Measurements from ENCODE around the gene GLG1.

Gene GLG1

DNA sequence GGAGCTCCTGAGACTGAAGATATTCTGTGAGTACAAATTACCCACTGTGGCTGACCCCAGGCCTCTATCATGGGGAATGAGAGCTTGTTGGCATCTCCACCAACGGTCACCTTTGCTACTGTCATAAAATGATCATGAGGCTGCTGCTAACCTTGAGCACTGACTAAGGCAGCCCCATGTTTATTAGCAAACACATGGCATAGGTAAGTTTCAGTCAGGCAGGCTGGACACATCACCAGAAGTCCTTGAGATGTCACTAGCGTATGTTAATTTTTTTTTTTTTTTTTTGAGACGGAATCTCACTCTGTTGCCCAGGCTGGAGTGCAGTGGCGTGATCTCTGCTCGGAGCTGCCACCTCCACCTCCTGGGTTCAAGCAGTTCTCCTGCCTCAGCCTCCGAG lies 1.5 kb upstream of the GLG1 start:
- DNase-seq = no peak

- peak; percentile 61 for DNase-seq
These were observed 1.0 kb upstream of the GLG1 start for GRCh38 chr16:74607962-74608356.

- no peak for DNase-seq
These were observed 522 bp upstream of the GLG1 start for GRCh38 chr16:74607310-74607961.

DNA sequence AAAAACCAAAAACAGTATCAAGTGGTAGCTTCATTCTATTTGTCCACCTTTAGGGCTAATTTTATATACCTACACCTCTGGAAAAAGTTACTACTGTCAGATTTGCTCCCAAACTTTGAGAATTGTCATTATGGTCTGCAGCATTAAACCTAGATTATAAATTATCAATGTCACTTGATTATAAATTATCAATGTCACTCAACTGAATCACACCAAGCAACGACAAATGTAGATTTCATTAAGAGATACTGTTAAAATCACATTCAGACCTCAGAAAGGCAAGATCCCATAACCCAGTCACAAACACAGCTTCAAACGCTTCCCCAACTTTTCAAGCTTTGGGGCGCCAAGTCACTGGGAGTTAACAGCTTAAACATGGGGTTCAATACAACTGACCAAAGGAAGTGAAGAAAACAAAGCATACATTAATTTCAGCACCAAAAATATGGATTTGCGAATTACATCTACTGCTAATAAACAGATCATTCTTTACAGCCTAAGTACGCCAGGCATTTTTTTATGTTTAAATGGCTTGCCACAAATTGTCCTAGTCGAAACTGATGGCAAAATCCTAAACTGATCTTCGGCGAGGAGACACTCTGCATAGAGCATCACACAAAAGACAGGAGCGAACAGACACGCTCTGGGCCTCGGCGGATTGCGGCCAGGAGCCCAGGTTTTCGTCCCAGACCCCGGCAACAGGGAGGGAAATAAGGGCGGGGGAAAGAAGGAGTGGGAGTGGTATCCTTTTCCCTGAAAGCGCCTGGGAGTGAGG lies 981 bp downstream of the GLG1 start:
- peak; percentile 11 for DNase-seq

DNA sequence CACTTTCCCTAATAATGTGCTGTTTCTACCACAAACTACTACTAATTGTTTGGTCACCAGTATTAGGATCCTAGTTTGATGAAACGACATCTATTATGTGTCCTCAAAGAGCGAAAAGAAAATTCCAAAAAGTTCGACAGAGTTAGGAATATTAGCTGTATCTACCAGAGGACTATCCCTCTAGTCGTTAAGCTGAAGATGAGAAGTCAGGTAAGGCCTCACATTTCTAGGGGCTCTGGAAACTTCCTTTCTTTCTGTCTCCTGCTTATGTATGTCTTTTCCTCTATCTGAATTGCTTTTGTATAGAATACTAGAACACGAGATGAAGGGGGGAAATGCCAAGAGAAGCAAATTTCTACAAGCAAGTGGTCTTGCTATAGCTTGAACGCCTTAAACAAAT lies 1.6 kb downstream of the GLG1 start:
- no peak for DNase-seq

DNA sequence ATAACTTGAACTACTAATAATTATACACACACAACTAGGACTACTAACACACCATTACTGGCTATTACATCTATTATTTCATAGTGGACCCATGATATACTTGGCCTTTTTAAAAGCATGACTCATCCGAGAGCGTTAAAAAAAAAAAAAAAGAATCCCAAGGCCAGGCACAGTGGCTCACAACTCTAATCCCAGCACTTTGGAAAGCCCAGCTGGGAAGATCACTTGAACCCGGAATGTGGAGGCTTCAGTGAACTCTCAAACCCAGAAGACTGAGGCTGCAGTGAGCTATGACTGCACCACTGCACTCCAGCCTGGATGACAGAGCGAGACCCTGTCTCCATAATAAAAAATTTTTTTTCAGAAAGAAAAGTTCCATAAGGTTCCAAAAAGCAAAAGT lies 3.1 kb downstream of the GLG1 start:
- DNase-seq = peak; percentile 46

- no peak for DNase-seq
These were observed 5.6 kb downstream of the GLG1 start for GRCh38 chr16:74601126-74601871.

DNA sequence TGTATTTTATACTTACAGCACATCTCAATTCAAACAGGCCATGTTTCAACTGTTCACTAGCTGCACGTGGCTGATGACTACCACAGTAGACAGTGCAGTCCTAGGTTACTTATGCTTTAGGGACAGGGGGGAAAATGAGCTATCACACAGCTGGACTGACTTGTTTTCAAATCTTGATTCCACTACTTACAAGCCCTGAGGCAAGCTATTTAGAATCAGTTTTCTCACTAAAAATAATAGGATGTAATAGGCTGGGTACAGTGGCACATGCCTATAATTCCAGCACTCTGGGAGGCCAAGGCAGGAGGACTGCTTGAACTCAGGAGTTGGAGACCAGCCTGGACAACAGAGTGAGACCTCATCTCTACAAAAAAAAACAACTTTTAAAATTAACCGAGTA lies 10.3 kb downstream of the GLG1 start:
- DNase-seq = no peak

DNA sequence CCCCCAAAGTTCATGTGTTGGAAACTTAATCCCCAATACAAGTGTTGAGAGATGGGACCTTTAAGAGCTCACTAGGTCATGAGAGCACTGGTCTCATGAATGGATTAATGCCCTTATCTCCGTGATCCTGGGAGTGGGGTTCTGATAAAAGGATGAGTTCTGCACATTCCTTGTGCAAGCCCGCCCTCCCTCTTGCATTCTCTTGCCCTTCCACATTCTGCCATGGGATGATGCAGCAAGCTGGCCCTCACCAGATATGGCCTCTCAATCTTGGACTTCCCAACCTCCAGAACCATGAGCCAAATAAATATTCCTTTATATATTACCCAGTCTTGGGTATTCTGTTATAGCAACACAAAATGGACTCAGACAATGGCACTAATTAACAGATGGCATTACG lies 14.1 kb downstream of the GLG1 start:
- DNase-seq = no peak

DNA sequence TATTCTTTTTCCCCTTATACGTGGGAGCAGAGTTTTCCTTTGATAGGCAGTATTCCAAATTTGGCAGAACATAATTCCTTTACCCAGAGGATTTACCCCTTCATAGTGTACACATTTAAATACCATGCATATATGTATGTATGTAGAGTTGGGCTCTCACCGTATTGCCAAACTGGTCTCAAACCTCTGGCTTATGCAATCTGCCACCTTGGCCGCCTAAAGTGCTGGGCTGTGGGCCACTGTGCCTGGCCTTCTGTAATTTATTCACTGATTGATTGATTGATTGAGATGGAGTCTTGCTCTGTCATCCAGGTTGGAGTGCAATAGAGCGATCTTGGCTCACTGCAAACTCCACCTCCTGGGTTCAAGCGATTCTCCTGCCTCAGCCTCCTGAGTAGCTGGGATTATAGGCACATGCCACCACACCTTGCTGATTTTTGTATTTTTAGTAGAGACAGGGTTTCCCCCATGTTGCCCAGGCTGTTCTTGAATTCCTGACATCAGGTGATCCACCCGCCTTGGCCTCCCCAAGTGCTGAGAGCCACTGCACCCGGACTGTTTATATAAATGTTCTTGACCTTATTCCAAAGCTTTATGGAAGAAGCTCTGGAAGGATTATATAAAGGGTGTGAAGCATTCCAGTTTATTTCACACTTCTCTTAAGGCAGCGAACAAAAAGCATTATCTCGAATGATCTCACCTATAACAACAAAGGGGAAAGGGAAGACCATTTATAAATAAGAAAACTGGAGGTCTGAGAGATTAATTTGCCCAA lies 14.9 kb downstream of the GLG1 start:
- no peak for DNase-seq

DNA sequence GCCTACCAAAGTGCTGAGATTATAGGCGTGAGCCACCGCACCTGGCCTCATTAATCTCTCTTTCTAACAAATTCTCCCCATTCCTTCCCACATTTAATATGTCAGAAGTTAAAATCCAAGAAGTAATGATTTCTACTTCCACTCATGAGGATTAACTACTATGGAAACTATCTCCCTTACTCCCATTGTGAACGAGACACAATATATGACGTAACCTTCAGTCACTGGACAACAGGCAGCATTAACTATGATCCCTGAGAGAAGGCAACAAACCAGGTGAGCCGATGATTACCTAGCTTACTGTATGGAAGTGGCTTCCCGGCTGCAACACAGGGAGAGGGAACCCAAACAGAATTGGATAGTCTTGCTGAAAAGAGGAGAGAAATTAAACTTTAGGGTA lies 20.0 kb downstream of the GLG1 start:
- DNase-seq = no peak

- DNase-seq = no peak
These were observed 21.0 kb downstream of the GLG1 start for GRCh38 chr16:74585846-74586443.

- DNase-seq = no peak
These were observed 22.8 kb downstream of the GLG1 start for GRCh38 chr16:74583926-74584666.

DNA sequence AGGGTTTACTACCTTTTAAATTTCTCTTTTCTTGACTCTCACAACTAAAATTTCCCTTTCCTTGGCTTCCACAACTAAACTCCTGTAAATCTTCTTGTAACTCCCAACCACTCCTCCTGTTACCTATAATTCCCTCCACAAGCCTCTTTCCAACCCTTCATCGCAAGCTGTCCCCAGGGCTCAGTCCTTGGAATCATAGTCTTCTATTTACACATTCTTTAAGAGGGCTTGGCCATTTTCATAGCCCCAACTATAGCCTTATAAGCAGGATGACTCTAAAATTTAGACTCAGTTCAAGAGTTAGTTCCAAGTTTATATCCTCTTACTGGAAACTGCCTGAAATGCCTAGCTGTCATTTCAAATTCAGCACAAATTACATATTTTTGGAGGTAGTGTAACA lies 23.9 kb downstream of the GLG1 start:
- no peak for DNase-seq

DNA sequence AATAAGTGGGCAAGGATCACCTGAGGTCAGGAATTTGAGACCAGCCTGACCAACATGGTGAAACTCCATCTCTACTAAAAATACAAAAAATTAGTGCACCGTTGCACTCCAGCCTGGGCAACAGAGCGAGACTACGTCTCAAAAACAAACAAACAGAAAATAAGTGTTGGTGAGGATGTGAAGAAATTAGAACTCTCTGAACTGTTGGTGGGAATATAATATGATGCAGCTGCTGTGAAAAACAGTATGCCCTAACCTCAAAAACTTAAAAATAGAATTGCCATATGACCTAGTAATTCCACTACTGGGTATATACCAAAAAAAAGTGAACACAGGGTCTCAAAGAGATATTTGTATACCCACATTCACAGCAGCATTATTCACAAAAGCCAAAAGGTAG lies 26.1 kb downstream of the GLG1 start:
- DNase-seq = no peak

DNA sequence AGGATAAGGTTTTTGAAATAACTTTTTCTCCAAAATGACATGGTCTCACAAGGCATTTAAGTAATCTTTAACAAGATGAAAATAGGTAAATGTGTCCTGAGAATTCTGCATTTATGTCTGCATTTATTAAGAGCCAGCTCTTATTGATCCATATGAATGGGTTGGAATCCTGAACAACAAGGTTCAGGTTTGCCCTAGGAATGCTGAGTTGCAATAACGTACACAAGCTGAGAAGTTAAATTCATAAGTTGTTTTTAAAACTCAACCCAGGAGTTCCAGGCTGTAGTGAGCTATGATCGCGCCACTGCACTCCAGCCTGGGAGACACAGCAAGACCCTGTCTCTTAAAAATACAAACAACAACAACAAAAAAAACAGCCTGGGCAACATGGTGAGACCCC lies 28.1 kb downstream of the GLG1 start:
- DNase-seq = no peak

GRCh38 chr16:74578433-74578832 lies 28.5 kb downstream of the GLG1 start:
- no peak for DNase-seq

GRCh38 chr16:74577882-74578366 lies 29.0 kb downstream of the GLG1 start:
- peak; percentile 90 for DNase-seq

- no peak for DNase-seq
These were observed 30.9 kb downstream of the GLG1 start for GRCh38 chr16:74575807-74576643.

DNA sequence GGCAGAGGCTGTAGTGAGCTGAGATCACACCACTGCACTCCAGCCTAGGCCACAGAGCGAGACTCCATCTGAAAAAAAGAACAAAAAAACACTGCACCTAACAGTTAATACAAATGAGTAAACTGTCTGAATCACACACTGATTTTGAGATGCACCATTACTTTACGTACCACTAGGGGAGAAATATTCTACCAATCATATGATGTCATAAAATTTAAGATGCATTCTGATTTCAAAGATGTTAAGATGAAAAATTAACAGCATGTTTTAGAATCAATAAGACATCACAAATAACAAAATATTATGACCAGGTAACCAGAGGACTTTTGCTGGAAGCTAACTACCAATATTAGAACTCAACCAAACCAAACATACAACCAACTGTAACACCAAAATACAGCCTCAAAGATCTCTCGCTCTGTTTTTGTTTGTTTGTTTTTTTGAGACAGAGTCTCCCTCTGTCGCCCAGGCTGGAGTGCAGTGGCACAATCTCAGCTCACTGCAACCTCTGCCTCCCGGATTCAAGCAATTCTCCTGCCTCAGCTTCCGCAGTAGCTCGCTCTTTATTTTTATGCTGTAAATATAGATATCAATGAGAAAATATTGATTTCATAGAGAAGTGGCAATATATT lies 31.6 kb downstream of the GLG1 start:
- no peak for DNase-seq

All from HCEC 1CT (cell line).